Activated CD4-positive, alpha-beta memory T cell treated with anti-CD3 and anti-CD28 coated beads for 36 hours (primary cell): ENCODE measurements around the gene KCTD7. TPM values are rescaled to one million over a fixed set of nuclear protein-coding genes. Genes with fewer than 3 reads are reported as not detected.
"Not testable (repeated sequence)": the region's sequence is repeated elsewhere in the genome, so short reads cannot be mapped to it uniquely, and the experiment has no call there.

Experiments
- CTCF ChIA-PET: fragments of 350-600 bp; sonication (Branson Sonifier 250); formaldehyde crosslinking; loops from one replicate; lab custom pipeline; 2021; ENCODE audit warnings: antibody characterized with exemption, inconsistent platforms; lab: Charles Lee
- POLR2A ChIA-PET: fragments of 350-600 bp; sonication (Branson Sonifier 250); formaldehyde crosslinking; loops from one replicate; lab custom pipeline; 2021; ENCODE audit warnings: antibody characterized with exemption; lab: Charles Lee
- DNase-seq: peaks from one replicate; pipeline ENCODE4 v3.0.0-alpha.2; 2020
- H3K27ac Mint-ChIP-seq: one replicate; pipeline ENCODE4 v1.8.0; 2021; ENCODE audit warnings: mixed read lengths
- H3K27me3 Mint-ChIP-seq: one replicate; pipeline ENCODE4 v1.8.0; 2021; ENCODE audit warnings: mixed read lengths
- H3K36me3 Mint-ChIP-seq: one replicate; pipeline ENCODE4 v1.8.0; 2021; ENCODE audit warnings: mixed read lengths
- H3K4me1 Mint-ChIP-seq: one replicate; pipeline ENCODE4 v1.8.0; 2021; ENCODE audit warnings: low read depth, mixed read lengths
- H3K4me3 Mint-ChIP-seq: one replicate; pipeline ENCODE4 v1.8.0; 2021; ENCODE audit warnings: mild to moderate bottlenecking, mixed read lengths
- H3K9me3 Mint-ChIP-seq: one replicate; pipeline ENCODE4 v1.8.0; 2021; ENCODE audit warnings: mixed read lengths
- intact Hi-C: fragments of 100-400 bp; cut with micrococcal nuclease; formaldehyde crosslinking; loops from one replicate; pipeline ENCODE4 v1.15.1; 2023
- total RNA-seq, 2 experiments: library from RNA; stranded (reverse); gene quantifications; one replicate each; pipeline ENCODE4 v1.2.3, GENCODE V29; 2021

The KCTD7 gene
- total RNA-seq, 2 experiments from 2014 or later = 7.4 to 8.2 TPM

GRCh38 chr7:66640802-66641525 is 12.3 kb downstream of the KCTD7 start:
- H3K27me3 Mint-ChIP-seq = no peaks in the 10 kb centered on the region
- no peak overlapping the region for H3K27ac Mint-ChIP-seq
- peaks cover 3% of the 10 kb centered on the region for H3K4me1 Mint-ChIP-seq
- H3K36me3 Mint-ChIP-seq = peaks cover 17% of the 10 kb centered on the region
- H3K4me3 Mint-ChIP-seq = no peak overlapping the region
- no peaks in the 10 kb centered on the region for H3K9me3 Mint-ChIP-seq
- intact Hi-C loops = no loop called here
- ChIA-PET POLR2A (no interaction called here), CTCF (no interaction called here)
- DNase-seq = no peak

GRCh38 chr7:66641526-66641871 is 12.8 kb downstream of the KCTD7 start:
- H3K27me3 Mint-ChIP-seq = no peaks in the 10 kb centered on the region
- H3K4me1 Mint-ChIP-seq = no peaks in the 10 kb centered on the region
- POLR2A ChIA-PET = no interaction called here
- DNase-seq = no peak
- H3K4me3 Mint-ChIP-seq = no peak overlapping the region
- CTCF ChIA-PET = no interaction called here
- no peaks in the 10 kb centered on the region for H3K9me3 Mint-ChIP-seq
- H3K27ac Mint-ChIP-seq = no peak overlapping the region
- H3K36me3 Mint-ChIP-seq = peaks cover 18% of the 10 kb centered on the region
- intact Hi-C loops = no loop called here

GRCh38 chr7:66642186-66642585 is 13.5 kb downstream of the KCTD7 start:
- no peak for DNase-seq
- CTCF ChIA-PET = no interaction called here
- Mint-ChIP-seq H3K4me1 (no peaks in the 10 kb centered on the region), H3K4me3 (no peak overlapping the region), H3K27me3 (no peaks in the 10 kb centered on the region), H3K27ac (no peak overlapping the region), H3K9me3 (no peaks in the 10 kb centered on the region), H3K36me3 (peaks cover 18% of the 10 kb centered on the region)
- intact Hi-C loops = no loop called here
- POLR2A ChIA-PET = interaction anchor here (0.8 kb wide), 1 partner anchor 120 kb away, joined by 3 read pairs; no protein-coding TSS in a partner anchor

GRCh38 chr7:66642932-66643331 is 14.3 kb downstream of the KCTD7 start:
- Mint-ChIP-seq H3K4me1 (no peaks in the 10 kb centered on the region), H3K4me3 (no peak overlapping the region), H3K27me3 (no peaks in the 10 kb centered on the region), H3K9me3 (no peaks in the 10 kb centered on the region), H3K36me3 (peaks cover 18% of the 10 kb centered on the region), H3K27ac (no peak overlapping the region)
- intact Hi-C loops = no loop called here
- no peak for DNase-seq
- ChIA-PET CTCF (interaction anchor here (1.0 to 1.2 kb wide), 2 partner anchors 10 to 85 kb away, joined by 3 read pairs; no protein-coding TSS in a partner anchor), POLR2A (interaction anchor here (0.8 kb wide), 1 partner anchor 121 kb away, joined by 3 read pairs; no protein-coding TSS in a partner anchor)

GRCh38 chr7:66643395-66643794 is 14.7 kb downstream of the KCTD7 start:
- no peaks in the 10 kb centered on the region for H3K9me3 Mint-ChIP-seq
- ChIA-PET CTCF (interaction anchor here (1.0 to 1.2 kb wide), 2 partner anchors 10 to 85 kb away, joined by 3 read pairs; no protein-coding TSS in a partner anchor), POLR2A (no interaction called here)
- intact Hi-C loops = no loop called here
- no peaks in the 10 kb centered on the region for H3K27me3 Mint-ChIP-seq
- no peak overlapping the region for H3K4me3 Mint-ChIP-seq
- H3K4me1 Mint-ChIP-seq = no peaks in the 10 kb centered on the region
- no peak for DNase-seq
- H3K36me3 Mint-ChIP-seq = peaks cover 18% of the 10 kb centered on the region
- H3K27ac Mint-ChIP-seq = no peak overlapping the region

- H3K27me3 Mint-ChIP-seq, POLR2A ChIA-PET, H3K9me3 Mint-ChIP-seq, H3K36me3 Mint-ChIP-seq, H3K27ac Mint-ChIP-seq, H3K4me3 Mint-ChIP-seq, CTCF ChIA-PET, DNase-seq: not testable (repeated sequence)
- H3K4me1 Mint-ChIP-seq = peaks cover 14% of the 10 kb centered on the region
- intact Hi-C loops = loop anchor here (10.0 kb wide), 1 partner anchor 194 kb away; no protein-coding TSS in a partner anchor
Measured at GRCh38 chr7:66651026-66651425, 22.3 kb downstream of the KCTD7 start.

- intact Hi-C loops = loop anchor here (1.0 to 10.0 kb wide), 7 partner anchors 25 to 343 kb away; partner anchors contain the start of genes KCTD7, RABGEF1 and TYW1
- POLR2A ChIA-PET = interaction anchor here (0.7 to 2.6 kb wide), 4 partner anchors 16 to 87 kb away, joined by 3 to 12 read pairs (median 6); partner anchors contain the start of gene RABGEF1
- H3K4me1 Mint-ChIP-seq = peaks cover 23% of the 10 kb centered on the region
- H3K27ac Mint-ChIP-seq = peak overlapping the region; percentile 96
- not testable (repeated sequence) for H3K27me3 Mint-ChIP-seq, DNase-seq, H3K36me3 Mint-ChIP-seq, H3K9me3 Mint-ChIP-seq
- peak overlapping the region; percentile 94 for H3K4me3 Mint-ChIP-seq
- CTCF ChIA-PET = interaction anchor here (0.8 to 1.0 kb wide), 3 partner anchors 11 to 27 kb away, joined by 3 read pairs; no protein-coding TSS in a partner anchor
Measured at GRCh38 chr7:66653719-66654274, 25.1 kb downstream of the KCTD7 start.

- DNase-seq = peak; percentile 98
- CTCF ChIA-PET = interaction anchor here (0.8 to 1.1 kb wide), 3 partner anchors 20 to 60 kb away, joined by 3 read pairs; no protein-coding TSS in a partner anchor
- POLR2A ChIA-PET = interaction anchor here (0.7 to 2.6 kb wide), 8 partner anchors 15 to 190 kb away, joined by 3 to 12 read pairs (median 6); partner anchors contain the start of genes KCTD7 and RABGEF1
- Mint-ChIP-seq H3K9me3 (no peaks in the 10 kb centered on the region), H3K4me3 (peak overlapping the region; percentile 94), H3K4me1 (peaks cover 23% of the 10 kb centered on the region), H3K27ac (peak overlapping the region; percentile 96), H3K27me3 (no peaks in the 10 kb centered on the region), H3K36me3 (peaks cover 1% of the 10 kb centered on the region)
- intact Hi-C loops = loop anchor here (1.0 to 10.0 kb wide), 7 partner anchors 26 to 342 kb away; partner anchors contain the start of genes KCTD7, RABGEF1 and TYW1
Measured at GRCh38 chr7:66654275-66655112, 25.8 kb downstream of the KCTD7 start.

GRCh38 chr7:66655113-66655806 is 26.6 kb downstream of the KCTD7 start:
- not testable (repeated sequence) for H3K27me3 Mint-ChIP-seq, H3K36me3 Mint-ChIP-seq, H3K9me3 Mint-ChIP-seq
- peak overlapping the region; percentile 96 for H3K27ac Mint-ChIP-seq
- H3K4me1 Mint-ChIP-seq = peaks cover 23% of the 10 kb centered on the region
- H3K4me3 Mint-ChIP-seq = peak overlapping the region; percentile 94
- POLR2A ChIA-PET = interaction anchor here (1.2 to 2.6 kb wide), 5 partner anchors 24 to 189 kb away, joined by 3 to 12 read pairs (median 9); partner anchors contain the start of genes KCTD7 and RABGEF1
- intact Hi-C loops = loop anchor here (10.0 kb wide), 1 partner anchor 190 kb away; no protein-coding TSS in a partner anchor
- DNase-seq = peak; percentile 46
- CTCF ChIA-PET = interaction anchor here (1.1 kb wide), 1 partner anchor 60 kb away, joined by 3 read pairs; no protein-coding TSS in a partner anchor

GRCh38 chr7:66655826-66656485 is 27.3 kb downstream of the KCTD7 start:
- POLR2A ChIA-PET = interaction anchor here (1.4 kb wide), 1 partner anchor 26 kb away, joined by 11 read pairs; the partner anchor contains the start of gene KCTD7

More at GRCh38 chr7:66655826-66656485, 27.3 kb downstream of the KCTD7 start:
- not testable (repeated sequence) for H3K27ac Mint-ChIP-seq, H3K9me3 Mint-ChIP-seq, H3K36me3 Mint-ChIP-seq, H3K27me3 Mint-ChIP-seq, DNase-seq
- Mint-ChIP-seq H3K4me3 (peak overlapping the region; percentile 51), H3K4me1 (peaks cover 23% of the 10 kb centered on the region)
- CTCF ChIA-PET = interaction anchor here (1.1 kb wide), 1 partner anchor 61 kb away, joined by 3 read pairs; no protein-coding TSS in a partner anchor
- intact Hi-C loops = loop anchor here (10.0 kb wide), 1 partner anchor 189 kb away; no protein-coding TSS in a partner anchor
